ENCODE measurements around the gene HTR1D. TPM values are rescaled to one million over a fixed set of nuclear protein-coding genes. Genes with fewer than 3 reads are reported as not detected.

The HTR1D gene

Small RNAs within 50 kb of the gene (small RNA-seq; reads per million reads assigned to genes)
- gene RNU6-135P (ENCODE audit: insufficient read depth) (not detected), gene RNU6-514P (ENCODE audit: insufficient read depth) (not detected)
